CD14-positive monocyte (primary cell): ENCODE measurements around the gene SNAPC2. TPM values are rescaled to one million over a fixed set of nuclear protein-coding genes. Genes with fewer than 3 reads are reported as not detected.

ENCODE experiments used
- DNase-seq, 3 donors: peaks; one replicate each; pipeline ENCODE4 v3.0.0-alpha.2; 2011 to 2022
- H2AFZ ChIP-seq: 2 replicates; pipeline ENCODE4 v1.6.0; 2012; ENCODE audit warnings: mild to moderate bottlenecking, low read depth, low read length, inconsistent platforms; ENCODE audit not compliant: insufficient read depth, poor library complexity, severe bottlenecking
- H3K27ac ChIP-seq, 2 donors: 1 replicate in 1 of 2; 2 replicates in 1 of 2; pipeline ENCODE4 v1.5.1; 2012 to 2013; ENCODE audit warnings: low read length in 2 of 2, control low read depth in 1 of 2, inconsistent platforms in 1 of 2, low read depth in 1 of 2, mild to moderate bottlenecking in 1 of 2
- H3K27me3 ChIP-seq, 2 donors: one replicate each; pipeline versions ENCODE4 v1.6.0 to v1.6.1; 2011 to 2013; ENCODE audit warnings: low read length in 2 of 2; ENCODE audit not compliant: control insufficient read depth in 2 of 2, insufficient read depth in 2 of 2
- H3K36me3 ChIP-seq, 2 donors: replicated peaks in 1 of 2; 1 replicate in 1 of 2; 2 replicates in 1 of 2; pipeline versions ENCODE4 v1.5.1 to v1.6.1; 2012 to 2013; ENCODE audit warnings: low read length in 2 of 2, control low read depth in 1 of 2, inconsistent platforms in 1 of 2, mild to moderate bottlenecking in 1 of 2; ENCODE audit not compliant: insufficient read depth in 2 of 2, control insufficient read depth in 1 of 2
- H3K4me1 ChIP-seq, 2 donors: 1 replicate in 1 of 2; 2 replicates in 1 of 2; pipeline versions ENCODE4 v1.5.1 to v1.6.1; 2012 to 2013; ENCODE audit warnings: low read length in 2 of 2, control low read depth in 1 of 2, inconsistent platforms in 1 of 2, mild to moderate bottlenecking in 1 of 2, moderate library complexity in 1 of 2; ENCODE audit not compliant: insufficient read depth in 2 of 2, control insufficient read depth in 1 of 2
- H3K4me2 ChIP-seq: replicated peaks from 2 replicates; pipeline ENCODE3; 2012; ENCODE audit warnings: low read length, moderate library complexity, mild to moderate bottlenecking; ENCODE audit not compliant: poor library complexity, severe bottlenecking; ENCODE audit errors: extremely low read depth
- H3K4me3 ChIP-seq, 3 experiments: fragments of 200-600 bp in 1 of 3; sonication (generic) in 1 of 3; replicated peaks in 1 of 3; 1 replicate in 2 of 3; 2 replicates in 1 of 3; pipeline ENCODE4 v1.5.1; 2011 to 2013; ENCODE audit warnings: low read length in 3 of 3, mild to moderate bottlenecking in 3 of 3, control low read depth in 2 of 3, low read depth in 2 of 3, inconsistent platforms in 1 of 3, moderate library complexity in 1 of 3
- H3K79me2 ChIP-seq: 2 replicates; pipeline ENCODE4 v1.6.0; 2012; ENCODE audit warnings: mild to moderate bottlenecking, control low read depth, inconsistent platforms, low read length, moderate library complexity; ENCODE audit not compliant: insufficient read depth
- H3K9ac ChIP-seq: 2 replicates; pipeline ENCODE4 v1.6.0; 2017; ENCODE audit warnings: low read length, mild to moderate bottlenecking; ENCODE audit not compliant: insufficient read depth, poor library complexity, severe bottlenecking
- H3K9me3 ChIP-seq, 2 donors: replicated peaks in 1 of 2; 1 replicate in 1 of 2; 2 replicates in 1 of 2; pipeline versions ENCODE4 v1.5.1 to v1.6.1; 2012 to 2013; ENCODE audit warnings: low read length in 2 of 2, control low read depth in 1 of 2; ENCODE audit not compliant: control insufficient read depth in 1 of 2, insufficient read depth in 1 of 2
- H4K20me1 ChIP-seq: 2 replicates; pipeline ENCODE4 v1.6.0; 2012; ENCODE audit warnings: mild to moderate bottlenecking, low read length, control low read depth, moderate library complexity; ENCODE audit not compliant: insufficient read depth
- H3K27ac Mint-ChIP-seq, 7 donors: one replicate each; pipeline ENCODE4 v1.8.0; 2020; ENCODE audit warnings: mild to moderate bottlenecking in 7 of 7, mixed read lengths in 7 of 7, moderate library complexity in 6 of 7, inconsistent platforms in 2 of 7
- H3K27me3 Mint-ChIP-seq, 3 donors: one replicate each; pipeline ENCODE4 v1.8.0; 2021 to 2022; ENCODE audit warnings: low read depth in 3 of 3, mild to moderate bottlenecking in 3 of 3, mixed read lengths in 3 of 3, moderate library complexity in 3 of 3, inconsistent platforms in 1 of 3
- H3K36me3 Mint-ChIP-seq, 2 donors: one replicate each; pipeline ENCODE4 v1.8.0; 2020; ENCODE audit warnings: mixed read lengths in 2 of 2, inconsistent platforms in 1 of 2, mild to moderate bottlenecking in 1 of 2
- H3K4me1 Mint-ChIP-seq: one replicate; pipeline ENCODE4 v1.8.0; 2020; ENCODE audit warnings: mild to moderate bottlenecking, mixed read lengths
- H3K4me3 Mint-ChIP-seq, 2 donors: one replicate each; pipeline ENCODE4 v1.8.0; 2020; ENCODE audit warnings: mild to moderate bottlenecking in 2 of 2, mixed read lengths in 2 of 2, moderate library complexity in 1 of 2
- H3K9me3 Mint-ChIP-seq, 7 donors: one replicate each; pipeline ENCODE4 v1.8.0; 2020 to 2022; ENCODE audit warnings: mixed read lengths in 7 of 7, mild to moderate bottlenecking in 6 of 7, moderate library complexity in 6 of 7, inconsistent platforms in 2 of 7
- WGBS: methylation state at CpG from one replicate; pipeline ENCODE4 v1.1.5; 2013; ENCODE audit warnings: missing lambda C conversion rate; ENCODE audit not compliant: insufficient coverage; 5-methylcytosine and 5-hydroxymethylcytosine counted together
- intact Hi-C, 2 donors: fragments of 100-400 bp; cut with micrococcal nuclease; formaldehyde crosslinking; loops; one replicate each; pipeline versions ENCODE4 v1.15.0 to v1.15.1; 2023
- polyA plus RNA-seq, 3 donors: library from polyadenylated mRNA; depleted of rRNA in 1 of 3; unstranded in 2 of 3; stranded (reverse) in 1 of 3; fragments of 300-500 nt in 2 of 3; fragments of >200 nt in 1 of 3; fragmentation: Illumina TruSeq in 2 of 3; gene quantifications; 1 replicate in 2 of 3; 2 replicates in 1 of 3; pipeline ENCODE4 v1.2.3, GENCODE V29; 2012 to 2021
- TF ChIP-seq, protein P1 (sequence below): fragments of 200-600 bp; IDR thresholded peaks from one replicate; pipeline ENCODE4 v1.8.0; 2022; ENCODE audit warnings: antibody characterized with exemption, mild to moderate bottlenecking

Gene SNAPC2
- polyA plus RNA-seq, 3 donors: 15.7 to 27.5 (median 18.3) TPM

- H3K79me2 ChIP-seq: peaks cover 7% of the 10 kb centered on the region
- no peak for DNase-seq
- intact Hi-C loops: no loop called here
- H3K4me3 ChIP-seq: no peak overlapping the region
- H4K20me1 ChIP-seq: peaks cover 64% of the 10 kb centered on the region
- H3K4me3 Mint-ChIP-seq: no peak overlapping the region
- H3K27me3 Mint-ChIP-seq: peaks cover 25 to 36% (median 30%) of the 10 kb centered on the region in 3 donors
- TF ChIP-seq, protein P1, sequence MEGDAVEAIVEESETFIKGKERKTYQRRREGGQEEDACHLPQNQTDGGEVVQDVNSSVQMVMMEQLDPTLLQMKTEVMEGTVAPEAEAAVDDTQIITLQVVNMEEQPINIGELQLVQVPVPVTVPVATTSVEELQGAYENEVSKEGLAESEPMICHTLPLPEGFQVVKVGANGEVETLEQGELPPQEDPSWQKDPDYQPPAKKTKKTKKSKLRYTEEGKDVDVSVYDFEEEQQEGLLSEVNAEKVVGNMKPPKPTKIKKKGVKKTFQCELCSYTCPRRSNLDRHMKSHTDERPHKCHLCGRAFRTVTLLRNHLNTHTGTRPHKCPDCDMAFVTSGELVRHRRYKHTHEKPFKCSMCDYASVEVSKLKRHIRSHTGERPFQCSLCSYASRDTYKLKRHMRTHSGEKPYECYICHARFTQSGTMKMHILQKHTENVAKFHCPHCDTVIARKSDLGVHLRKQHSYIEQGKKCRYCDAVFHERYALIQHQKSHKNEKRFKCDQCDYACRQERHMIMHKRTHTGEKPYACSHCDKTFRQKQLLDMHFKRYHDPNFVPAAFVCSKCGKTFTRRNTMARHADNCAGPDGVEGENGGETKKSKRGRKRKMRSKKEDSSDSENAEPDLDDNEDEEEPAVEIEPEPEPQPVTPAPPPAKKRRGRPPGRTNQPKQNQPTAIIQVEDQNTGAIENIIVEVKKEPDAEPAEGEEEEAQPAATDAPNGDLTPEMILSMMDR: no peak
- peak overlapping the region in 1 of 7 donors; percentile 68 for H3K27ac Mint-ChIP-seq
- peaks cover 13 to 26% of the 10 kb centered on the region in 2 donors for H3K27me3 ChIP-seq
- 97% methylated on average over 24 of the region's 31 CpGs for WGBS
- no peak overlapping the region for H2AFZ ChIP-seq
- H3K9me3 Mint-ChIP-seq: peaks cover 0 to 13% (median 5%) of the 10 kb centered on the region in 7 donors
- peaks cover 13 to 19% of the 10 kb centered on the region in 2 donors for H3K4me1 ChIP-seq
- H3K4me2 ChIP-seq: no peak overlapping the region
- H3K36me3 ChIP-seq: peaks cover 36 to 45% of the 10 kb centered on the region in 2 donors
- no peak overlapping the region for H3K9ac ChIP-seq
- no peak overlapping the region for H3K27ac ChIP-seq
- peaks cover 0 to 11% of the 10 kb centered on the region in 2 donors for H3K9me3 ChIP-seq
- peaks cover 28 to 43% of the 10 kb centered on the region in 2 donors for H3K36me3 Mint-ChIP-seq
- H3K4me1 Mint-ChIP-seq: peaks cover 14% of the 10 kb centered on the region
These were observed 7.9 kb upstream of the SNAPC2 start for GRCh38 chr19:7912144-7912696.

DNA sequence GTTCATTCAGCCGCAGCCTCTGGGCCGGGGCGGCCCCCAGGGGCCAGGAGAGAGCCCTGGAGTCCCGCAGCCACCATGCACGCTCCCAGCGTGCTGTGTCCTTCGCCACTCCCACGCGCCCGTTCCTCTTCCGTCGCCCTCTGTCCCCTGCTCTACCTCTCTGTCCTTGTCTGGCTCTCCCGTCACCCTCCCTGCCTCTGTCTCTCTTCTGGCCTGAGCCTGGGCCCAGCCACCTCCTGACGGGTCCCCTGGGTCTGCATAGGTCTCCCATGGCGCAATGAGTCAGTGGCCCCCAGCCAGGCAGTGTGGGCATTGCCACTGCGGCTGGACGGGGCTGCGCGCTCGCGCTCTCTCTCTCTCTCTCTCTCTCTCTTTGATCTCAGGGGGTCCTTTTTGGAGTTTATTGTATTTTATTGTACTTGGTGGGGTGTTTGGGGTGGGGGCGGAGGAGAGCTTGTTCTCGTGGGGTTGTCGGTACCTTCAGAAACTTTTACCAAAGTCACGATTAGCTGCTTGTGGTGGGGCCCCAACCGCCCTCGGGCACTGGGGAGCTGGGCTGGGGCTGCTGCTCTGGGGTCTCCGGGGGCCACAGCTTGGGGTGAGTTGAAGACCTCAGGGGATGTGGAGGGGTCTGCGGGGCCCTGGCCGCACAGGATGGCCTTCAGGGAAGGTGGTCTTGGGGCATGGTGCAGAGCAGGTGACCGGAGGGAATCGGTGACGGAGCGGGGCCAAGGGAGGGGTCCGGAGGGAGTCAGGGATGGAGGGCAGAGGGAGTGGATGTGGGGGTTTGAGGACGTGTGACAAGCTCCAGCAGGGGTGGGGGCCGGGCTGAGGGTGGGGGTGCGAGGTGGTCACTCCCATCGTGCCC is 7.2 kb upstream of the SNAPC2 start:
- peaks cover 19% of the 10 kb centered on the region for H3K4me1 Mint-ChIP-seq
- H2AFZ ChIP-seq: no peak overlapping the region
- H3K27me3 Mint-ChIP-seq: peaks cover 29 to 43% (median 34%) of the 10 kb centered on the region in 3 donors
- H3K27me3 ChIP-seq: peaks cover 17 to 30% of the 10 kb centered on the region in 2 donors
- no peak overlapping the region for H3K4me2 ChIP-seq
- no peak overlapping the region for H3K4me3 ChIP-seq
- H3K27ac ChIP-seq: no peak overlapping the region
- peaks cover 0 to 11% of the 10 kb centered on the region in 2 donors for H3K9me3 ChIP-seq
- no peak overlapping the region for H3K4me3 Mint-ChIP-seq
- H3K9me3 Mint-ChIP-seq: peaks cover 0 to 15% (median 7%) of the 10 kb centered on the region in 7 donors
- TF ChIP-seq, protein P1: no peak
- H3K36me3 Mint-ChIP-seq: peaks cover 24 to 39% of the 10 kb centered on the region in 2 donors
- H3K9ac ChIP-seq: no peak overlapping the region
- intact Hi-C loops: no loop called here
- H3K79me2 ChIP-seq: no peaks in the 10 kb centered on the region
- DNase-seq: no peak
- peaks cover 15 to 26% of the 10 kb centered on the region in 2 donors for H3K4me1 ChIP-seq
- peaks cover 36 to 43% of the 10 kb centered on the region in 2 donors for H3K36me3 ChIP-seq
- peaks cover 57% of the 10 kb centered on the region for H4K20me1 ChIP-seq
- WGBS: 96% methylated on average over 16 of the region's 39 CpGs
- peak overlapping the region in 2 of 7 donors; percentile 3 to 37 for H3K27ac Mint-ChIP-seq
